DOHH2 (cell line): ENCODE data around the gene PREX1.
"Not testable (repeated sequence)": the region's sequence is repeated elsewhere in the genome, so short reads cannot be mapped to it uniquely, and the experiment has no call there.

ENCODE experiments used
- H3F3A ChIP-seq: fragments of 200-600 bp; sonication (generic), shearing (Covaris generic); 2 replicates; pipeline ENCODE4 v1.6.0; 2016; ENCODE audit warnings: antibody characterized with exemption, mild to moderate bottlenecking; ENCODE audit not compliant: control insufficient read depth, insufficient read depth
- H3K27ac ChIP-seq: fragments of 200-600 bp; sonication (generic); 2 replicates; pipeline ENCODE4 v1.5.1; 2014; ENCODE audit warnings: low read depth, mild to moderate bottlenecking, low read length, moderate library complexity
- H3K27me3 ChIP-seq: fragments of 200-600 bp; sonication (generic); 2 replicates; pipeline ENCODE4 v1.6.1; 2014; ENCODE audit warnings: mild to moderate bottlenecking, low read length, mixed read lengths; ENCODE audit not compliant: control insufficient read depth
- H3K36me3 ChIP-seq: fragments of 200-600 bp; sonication (generic); 2 replicates; pipeline ENCODE4 v1.6.1; 2014; ENCODE audit warnings: mild to moderate bottlenecking, low read length, moderate library complexity, mixed read lengths; ENCODE audit not compliant: control insufficient read depth
- H3K4me1 ChIP-seq: fragments of 200-600 bp; sonication (generic); 2 replicates; pipeline ENCODE4 v1.6.1; 2014; ENCODE audit warnings: mild to moderate bottlenecking, low read length, mixed read lengths; ENCODE audit not compliant: control insufficient read depth
- H3K4me2 ChIP-seq: fragments of 200-600 bp; sonication (generic); 2 replicates; pipeline ENCODE4 v1.6.0; 2014; ENCODE audit warnings: mild to moderate bottlenecking, low read length, moderate library complexity
- H3K4me3 ChIP-seq: fragments of 200-600 bp; sonication (generic); 2 replicates; pipeline ENCODE4 v1.5.1; 2014; ENCODE audit warnings: mild to moderate bottlenecking, low read length, mixed read lengths
- H3K79me2 ChIP-seq: fragments of 200-600 bp; sonication (generic); 2 replicates; pipeline ENCODE4 v1.6.1; 2014; ENCODE audit warnings: mild to moderate bottlenecking, low read length, mixed read lengths; ENCODE audit not compliant: control insufficient read depth
- H3K9me2 ChIP-seq: fragments of 200-600 bp; sonication (generic); replicated peaks from 2 replicates; pipeline ENCODE4 v1.6.1; 2014; ENCODE audit warnings: mild to moderate bottlenecking, low read length, mixed read lengths; ENCODE audit not compliant: control insufficient read depth
- H3K9me3 ChIP-seq: fragments of 200-600 bp; sonication (generic); 2 replicates; pipeline ENCODE4 v1.6.1; 2014; ENCODE audit warnings: antibody characterized with exemption, low read length, mixed read lengths; ENCODE audit not compliant: control insufficient read depth, insufficient read depth
- H4K20me1 ChIP-seq: fragments of 200-600 bp; sonication (generic); 2 replicates; pipeline ENCODE4 v1.6.0; 2014; ENCODE audit warnings: low read depth, mild to moderate bottlenecking, antibody characterized with exemption, low read length, moderate library complexity; ENCODE audit not compliant: control insufficient read depth, insufficient read depth
- EZH2phosphoT487 ChIP-seq: fragments of 200-600 bp; sonication (generic); IDR thresholded peaks from 2 replicates; pipeline ENCODE4 v1.6.1; 2017; ENCODE audit warnings: borderline replicate concordance, mild to moderate bottlenecking, antibody characterized with exemption, low read length, moderate library complexity, mixed read lengths
- TF ChIP-seq, protein P1 (sequence below): fragments of 200-600 bp; sonication (generic); IDR thresholded peaks from one replicate; pipeline ENCODE4 v1.5.1; 2014; ENCODE audit warnings: antibody characterized with exemption, mild to moderate bottlenecking, low read depth, low read length; ENCODE audit not compliant: poor library complexity, severe bottlenecking

Gene PREX1

DNA sequence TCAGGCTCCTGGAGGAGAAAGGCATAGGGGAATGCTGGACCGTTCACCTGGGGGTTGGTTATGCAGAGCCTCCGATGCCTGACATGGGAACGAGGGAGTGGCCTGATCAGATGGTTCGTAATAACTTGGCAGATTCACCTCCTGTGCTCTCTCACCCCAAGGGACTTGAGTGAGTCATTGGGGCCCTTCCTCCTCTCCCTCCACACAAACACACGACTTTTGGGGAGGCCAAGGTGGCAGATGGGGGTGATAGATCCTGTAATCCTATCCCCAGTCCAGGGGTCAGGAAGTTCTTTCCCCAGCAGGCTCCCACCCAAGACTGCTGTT is 48.1 kb upstream of the PREX1 start:
- Histone ChIP-seq H3K9me2 (no peaks in the 10 kb centered on the region), H4K20me1 (no peaks in the 10 kb centered on the region), H3K4me3 (no peak overlapping the region), H3K27me3 (0 out of 2 replicates have a peak, but pooled peaks cover 3% of the 10 kb centered on the region), H3K9me3 (no peaks in the 10 kb centered on the region), H3K79me2 (no peaks in the 10 kb centered on the region), H3K27ac (no peak overlapping the region), H3K36me3 (no peaks in the 10 kb centered on the region; the same call in 1 of the 2 replicates), H3F3A (no peaks in the 10 kb centered on the region), H3K4me1 (peaks cover 13% of the 10 kb centered on the region), H3K4me2 (no peak overlapping the region)
- TF ChIP-seq, protein P1, sequence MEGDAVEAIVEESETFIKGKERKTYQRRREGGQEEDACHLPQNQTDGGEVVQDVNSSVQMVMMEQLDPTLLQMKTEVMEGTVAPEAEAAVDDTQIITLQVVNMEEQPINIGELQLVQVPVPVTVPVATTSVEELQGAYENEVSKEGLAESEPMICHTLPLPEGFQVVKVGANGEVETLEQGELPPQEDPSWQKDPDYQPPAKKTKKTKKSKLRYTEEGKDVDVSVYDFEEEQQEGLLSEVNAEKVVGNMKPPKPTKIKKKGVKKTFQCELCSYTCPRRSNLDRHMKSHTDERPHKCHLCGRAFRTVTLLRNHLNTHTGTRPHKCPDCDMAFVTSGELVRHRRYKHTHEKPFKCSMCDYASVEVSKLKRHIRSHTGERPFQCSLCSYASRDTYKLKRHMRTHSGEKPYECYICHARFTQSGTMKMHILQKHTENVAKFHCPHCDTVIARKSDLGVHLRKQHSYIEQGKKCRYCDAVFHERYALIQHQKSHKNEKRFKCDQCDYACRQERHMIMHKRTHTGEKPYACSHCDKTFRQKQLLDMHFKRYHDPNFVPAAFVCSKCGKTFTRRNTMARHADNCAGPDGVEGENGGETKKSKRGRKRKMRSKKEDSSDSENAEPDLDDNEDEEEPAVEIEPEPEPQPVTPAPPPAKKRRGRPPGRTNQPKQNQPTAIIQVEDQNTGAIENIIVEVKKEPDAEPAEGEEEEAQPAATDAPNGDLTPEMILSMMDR: no peak
- no peak for TF ChIP-seq EZH2phosphoT487

DNA sequence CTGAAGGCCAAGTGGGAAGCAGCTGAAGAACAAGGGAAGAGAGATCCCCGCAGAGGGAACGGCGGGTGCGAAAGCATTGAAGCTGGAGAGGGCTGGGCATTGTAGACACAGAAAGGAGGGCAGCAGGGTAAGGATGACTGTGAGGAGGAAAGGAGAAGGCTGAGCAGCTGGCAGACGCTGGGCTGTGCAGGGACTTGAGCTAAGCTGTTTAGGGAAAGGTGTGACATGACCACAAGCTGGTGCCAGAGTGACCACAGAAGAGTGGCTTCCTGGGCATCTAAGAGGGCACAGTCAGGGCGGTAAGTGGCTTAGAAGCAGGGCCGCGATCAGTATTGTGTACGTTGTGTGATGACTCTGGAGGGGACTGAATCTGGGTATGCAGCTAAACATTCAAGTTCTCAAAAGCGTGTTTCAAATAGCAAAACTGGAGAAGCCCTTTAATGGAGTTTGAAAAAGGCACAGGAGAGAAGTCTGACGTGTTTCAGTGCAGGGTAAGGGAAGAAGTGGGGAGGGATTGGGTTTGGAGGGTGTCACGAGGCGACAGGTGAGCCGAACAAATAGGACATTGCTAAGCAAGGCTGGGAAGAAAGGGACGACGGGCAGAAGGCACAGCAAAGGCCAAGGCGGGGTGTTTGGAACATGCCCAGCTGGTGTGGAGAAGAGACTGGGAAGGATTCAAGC is 47.6 kb upstream of the PREX1 start:
- no peaks in the 10 kb centered on the region for H3K79me2 ChIP-seq
- no peaks in the 10 kb centered on the region for H4K20me1 ChIP-seq
- no peak overlapping the region for H3K27ac ChIP-seq
- H3K4me2 ChIP-seq: no peak overlapping the region
- H3K9me2 ChIP-seq: no peaks in the 10 kb centered on the region
- H3K36me3 ChIP-seq: no peaks in the 10 kb centered on the region; the same call in 1 of the 2 replicates
- no peak for TF ChIP-seq EZH2phosphoT487
- TF ChIP-seq, protein P1: no peak
- no peaks in the 10 kb centered on the region for H3K9me3 ChIP-seq
- H3K4me1 ChIP-seq: peaks cover 13% of the 10 kb centered on the region
- 0 out of 2 replicates have a peak, but pooled peaks cover under 1% of the 10 kb centered on the region for H3K27me3 ChIP-seq
- no peak overlapping the region for H3K4me3 ChIP-seq
- H3F3A ChIP-seq: no peaks in the 10 kb centered on the region

DNA sequence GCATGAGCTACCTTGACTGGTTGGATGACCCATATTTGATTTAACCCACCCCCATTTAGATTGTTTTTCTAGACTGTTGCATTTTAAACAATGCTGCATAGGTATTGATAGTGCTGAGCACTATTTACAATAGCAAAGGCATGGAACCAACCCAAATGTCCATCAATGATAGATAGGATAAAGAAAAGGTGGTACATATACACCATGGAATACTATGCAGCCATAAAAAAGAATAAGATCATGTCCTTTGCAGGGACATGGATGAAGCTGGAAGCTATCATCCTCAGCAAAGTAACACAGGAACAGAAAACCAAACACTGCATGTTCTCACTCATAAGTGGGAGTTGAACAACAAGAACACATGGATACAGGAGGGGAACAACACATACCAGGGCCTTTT is 41.6 kb upstream of the PREX1 start:
- not testable (repeated sequence) for H3K79me2 ChIP-seq, H3K9me3 ChIP-seq, H3K36me3 ChIP-seq, H3F3A ChIP-seq, H3K9me2 ChIP-seq, H3K27me3 ChIP-seq, H3K4me2 ChIP-seq, H3K4me3 ChIP-seq, H4K20me1 ChIP-seq, H3K27ac ChIP-seq
- peaks cover 24% of the 10 kb centered on the region for H3K4me1 ChIP-seq

DNA sequence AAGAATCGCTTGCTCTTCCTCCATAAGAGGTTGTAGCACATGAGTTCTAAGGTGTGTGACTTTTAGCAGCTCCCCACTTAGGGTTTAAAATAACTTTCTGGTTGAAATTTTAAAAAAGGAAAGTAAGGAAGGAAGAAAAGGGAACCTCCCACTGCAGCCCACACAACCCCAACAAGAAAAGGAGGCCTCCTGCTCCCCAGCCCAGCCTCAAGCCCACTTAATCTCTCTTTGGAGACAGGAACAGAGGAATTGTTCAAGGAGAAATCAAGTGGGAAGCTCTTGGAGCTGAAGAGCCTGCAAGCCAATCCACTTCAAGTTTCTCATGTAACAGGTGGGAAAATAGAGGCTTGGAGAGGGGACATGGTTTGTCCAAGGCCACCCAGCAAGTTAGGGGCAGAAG is 39.1 kb upstream of the PREX1 start:
- H3K36me3 ChIP-seq: no peaks in the 10 kb centered on the region
- peaks cover 17% of the 10 kb centered on the region for H3K4me1 ChIP-seq
- H3K27me3 ChIP-seq: no peaks in the 10 kb centered on the region
- H3K4me3 ChIP-seq: no peak overlapping the region
- H3K9me2 ChIP-seq: no peaks in the 10 kb centered on the region
- H3K27ac ChIP-seq: no peak overlapping the region
- H3K4me2 ChIP-seq: no peak overlapping the region
- H4K20me1 ChIP-seq: no peaks in the 10 kb centered on the region
- TF ChIP-seq EZH2phosphoT487: no peak
- TF ChIP-seq, protein P1: no peak
- H3K79me2 ChIP-seq: no peaks in the 10 kb centered on the region
- H3F3A ChIP-seq: no peaks in the 10 kb centered on the region
- H3K9me3 ChIP-seq: no peaks in the 10 kb centered on the region
